Liver (tissue), 9 donors: ENCODE data around the gene UBE4A. TPM values are rescaled to one million over a fixed set of nuclear protein-coding genes. Genes with fewer than 3 reads are reported as not detected.

ENCODE experiments used
- DNase-seq: peaks from one replicate; pipeline ENCODE4 v3.0.0-alpha.2; 2017; ENCODE audit warnings: low spot score
- H3K27ac ChIP-seq, 2 donors: one replicate each; pipeline ENCODE4 v1.7.0; 2013; ENCODE audit warnings: inconsistent platforms in 2 of 2, low read length in 2 of 2, control low read depth in 1 of 2, low read depth in 1 of 2, mild to moderate bottlenecking in 1 of 2
- H3K27me3 ChIP-seq, 4 donors: one replicate each; pipeline versions ENCODE4 v1.6.1 to v1.7.0; 2013; ENCODE audit warnings: low read length in 3 of 4, inconsistent platforms in 1 of 4, mild to moderate bottlenecking in 1 of 4, moderate library complexity in 1 of 4; ENCODE audit not compliant: control insufficient read depth in 4 of 4, insufficient read depth in 4 of 4
- H3K36me3 ChIP-seq, 4 donors: one replicate each; pipeline versions ENCODE4 v1.6.1 to v1.7.0; 2013; ENCODE audit warnings: low read length in 3 of 4, mild to moderate bottlenecking in 3 of 4, low read depth in 1 of 4, moderate library complexity in 1 of 4; ENCODE audit not compliant: control insufficient read depth in 4 of 4, insufficient read depth in 3 of 4
- H3K4me1 ChIP-seq, 4 donors: one replicate each; pipeline versions ENCODE4 v1.6.1 to v1.7.0; 2013; ENCODE audit warnings: low read length in 3 of 4, mild to moderate bottlenecking in 3 of 4, moderate library complexity in 1 of 4; ENCODE audit not compliant: control insufficient read depth in 4 of 4, insufficient read depth in 4 of 4
- H3K4me3 ChIP-seq, 3 donors: one replicate each; pipeline versions ENCODE4 v1.6.1 to v1.7.0; 2013; ENCODE audit warnings: low read length in 3 of 3, control low read depth in 1 of 3, low read depth in 1 of 3, mild to moderate bottlenecking in 1 of 3
- H3K9ac ChIP-seq, 2 donors: one replicate each; pipeline ENCODE4 v1.7.0; 2013; ENCODE audit warnings: low read length in 2 of 2, mild to moderate bottlenecking in 2 of 2, moderate library complexity in 2 of 2, control low read depth in 1 of 2, low read depth in 1 of 2
- H3K9me3 ChIP-seq, 4 donors: one replicate each; pipeline versions ENCODE4 v1.6.1 to v1.7.0; 2013; ENCODE audit warnings: low read length in 3 of 4; ENCODE audit not compliant: control insufficient read depth in 4 of 4
- ATF3 ChIP-seq: IDR thresholded peaks from 2 replicates; pipeline ENCODE4 v1.6.1; 2016; ENCODE audit warnings: antibody characterized with exemption
- CTCF ChIP-seq: fragments of 150-350 bp; IDR thresholded peaks from 2 replicates; pipeline ENCODE4 v1.5.1; 2017; ENCODE audit warnings: improper control_type of control experiment, low read depth, low read length; ENCODE audit not compliant: missing input control
- EGR1 ChIP-seq, 2 donors: IDR thresholded peaks; 2 replicates each; pipeline ENCODE4 v1.6.1; 2016 to 2018; ENCODE audit warnings: antibody characterized with exemption in 2 of 2, low read depth in 2 of 2
- FOXA1 ChIP-seq: IDR thresholded peaks from 2 replicates; pipeline ENCODE4 v1.6.1; 2016; ENCODE audit warnings: antibody characterized with exemption
- FOXA2 ChIP-seq: IDR thresholded peaks from 2 replicates; pipeline ENCODE4 v1.6.1; 2016; ENCODE audit warnings: antibody characterized with exemption
- GABPA ChIP-seq, 2 donors: IDR thresholded peaks in 1 of 2; conservative IDR thresholded peaks in 1 of 2; 2 replicates each; pipeline ENCODE4 v1.6.1; 2016; ENCODE audit warnings: antibody characterized with exemption in 2 of 2, mild to moderate bottlenecking in 1 of 2, moderate library complexity in 1 of 2
- HNF4A ChIP-seq, 2 donors: conservative IDR thresholded peaks; 2 replicates each; pipeline ENCODE4 v1.6.1; 2016; ENCODE audit warnings: antibody characterized with exemption in 2 of 2, mild to moderate bottlenecking in 2 of 2
- HNF4G ChIP-seq: IDR thresholded peaks from 2 replicates; pipeline ENCODE4 v1.6.1; 2016; ENCODE audit warnings: antibody characterized with exemption
- JUND ChIP-seq, 2 donors: IDR thresholded peaks; 2 replicates each; pipeline ENCODE4 v1.6.1; 2016; ENCODE audit warnings: antibody characterized with exemption in 2 of 2
- NR2F2 ChIP-seq: IDR thresholded peaks from 2 replicates; pipeline ENCODE4 v1.6.1; 2016; ENCODE audit warnings: antibody characterized with exemption
- RAD21 ChIP-seq, 2 donors: IDR thresholded peaks; 2 replicates each; pipeline ENCODE4 v1.6.1; 2016; ENCODE audit warnings: antibody characterized with exemption in 2 of 2, mild to moderate bottlenecking in 2 of 2
- REST ChIP-seq: IDR thresholded peaks from 2 replicates; pipeline ENCODE4 v1.6.1; 2016; ENCODE audit warnings: antibody characterized with exemption, mild to moderate bottlenecking
- RXRA ChIP-seq, 2 donors: IDR thresholded peaks; 2 replicates each; pipeline ENCODE4 v1.6.1; 2017 to 2018; ENCODE audit warnings: antibody characterized with exemption in 2 of 2, mild to moderate bottlenecking in 1 of 2
- SP1 ChIP-seq: IDR thresholded peaks from 2 replicates; pipeline ENCODE4 v1.6.1; 2018; ENCODE audit warnings: antibody characterized with exemption, mild to moderate bottlenecking
- TAF1 ChIP-seq: conservative IDR thresholded peaks from 2 replicates; pipeline ENCODE4 v1.6.1; 2016; ENCODE audit warnings: antibody characterized with exemption, mild to moderate bottlenecking
- YY1 ChIP-seq: IDR thresholded peaks from 2 replicates; pipeline ENCODE4 v1.6.1; 2016; ENCODE audit warnings: antibody characterized with exemption, mild to moderate bottlenecking
- WGBS: extraction: QIAGEN DNeasy Blood & Tissue Kit; methylation state at CpG from one replicate; pipeline ENCODE4 v1.1.7; 2013; 5-methylcytosine and 5-hydroxymethylcytosine counted together
- polyA plus RNA-seq, 2 donors: library from polyadenylated mRNA; stranded (reverse) in 1 of 2; unstranded in 1 of 2; fragments of 200-250 nt in 1 of 2; fragments of >200 nt in 1 of 2; fragmentation: Nextera tagmentation in 1 of 2; extraction: Ambion mirVana in 1 of 2; gene quantifications; one replicate each; pipeline versions ENCODE4 v1.2.1 to v1.2.3, GENCODE V29; 2013 to 2015
- total RNA-seq, 2 donors: library from RNA; depleted of rRNA; stranded (reverse); fragments of >200 nt; gene quantifications; one replicate each; pipeline ENCODE4 v1.2.3, GENCODE V29; 2014
- TF ChIP-seq, protein P1 (sequence below): IDR thresholded peaks from 2 replicates; pipeline ENCODE4 v1.6.1; 2016; ENCODE audit warnings: antibody characterized with exemption
- TF ChIP-seq, protein P2 (sequence below): IDR thresholded peaks from 2 replicates; pipeline ENCODE4 v1.6.1; 2016; ENCODE audit warnings: antibody characterized with exemption
- donor health status: healthy.
- donor health status: healthy.
- donor health status: healthy.
- donor health status: healthy.
- donor health status: healthy.

Gene UBE4A
- total and polyA plus RNA-seq, 4 donors, result 11.7 to 41.3 (median 19.1) TPM

DNA sequence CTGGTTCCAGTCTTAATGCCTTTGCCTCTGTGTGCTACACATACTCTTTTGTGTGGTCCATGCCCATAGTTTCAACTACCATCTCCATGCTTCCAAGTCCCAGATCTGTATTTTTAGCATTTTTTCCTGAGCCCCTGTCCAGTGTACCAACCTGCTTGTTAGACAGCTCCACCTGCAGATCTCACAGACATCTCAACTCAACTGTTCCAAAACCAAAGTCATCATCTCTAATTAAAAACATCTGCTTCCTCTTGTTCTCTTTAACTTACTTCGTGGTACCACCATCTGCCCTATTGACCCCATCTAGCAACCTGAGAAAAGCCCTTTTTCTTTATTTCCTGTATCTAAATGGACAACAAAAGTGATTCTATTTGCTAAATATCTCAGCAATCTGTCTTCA, 68.3 kb downstream of the UBE4A start:
- DNase-seq, result no peak
- H3K9ac ChIP-seq, result no peak overlapping the region
- H3K27me3 ChIP-seq, result no peaks in the 10 kb centered on the region
- WGBS, result 21% methylated on average over 1 of the region's 1 CpG
- TF ChIP-seq GABPA (IDR thresholded peaks at IDR 0.05 in 1 of 2, conservative IDR thresholded peaks at IDR 0.05 in 1 of 2) (no peak), HNF4A (conservative IDR thresholded peaks at IDR 0.05) (no peak), RXRA (IDR thresholded peaks at IDR 0.05) (no peak), FOXA1 (no peak), NR2F2 (no peak), RAD21 (IDR thresholded peaks at IDR 0.05) (no peak), YY1 (no peak), TAF1 (no peak), FOXA2 (no peak), CTCF (no peak), ATF3 (no peak), REST (no peak), JUND (IDR thresholded peaks at IDR 0.05) (no peak), HNF4G (no peak), SP1 (no peak), EGR1 (IDR thresholded peaks at IDR 0.05; ENCODE audit: low read depth in 2 of 2) (no peak)
- TF ChIP-seq, protein P1, sequence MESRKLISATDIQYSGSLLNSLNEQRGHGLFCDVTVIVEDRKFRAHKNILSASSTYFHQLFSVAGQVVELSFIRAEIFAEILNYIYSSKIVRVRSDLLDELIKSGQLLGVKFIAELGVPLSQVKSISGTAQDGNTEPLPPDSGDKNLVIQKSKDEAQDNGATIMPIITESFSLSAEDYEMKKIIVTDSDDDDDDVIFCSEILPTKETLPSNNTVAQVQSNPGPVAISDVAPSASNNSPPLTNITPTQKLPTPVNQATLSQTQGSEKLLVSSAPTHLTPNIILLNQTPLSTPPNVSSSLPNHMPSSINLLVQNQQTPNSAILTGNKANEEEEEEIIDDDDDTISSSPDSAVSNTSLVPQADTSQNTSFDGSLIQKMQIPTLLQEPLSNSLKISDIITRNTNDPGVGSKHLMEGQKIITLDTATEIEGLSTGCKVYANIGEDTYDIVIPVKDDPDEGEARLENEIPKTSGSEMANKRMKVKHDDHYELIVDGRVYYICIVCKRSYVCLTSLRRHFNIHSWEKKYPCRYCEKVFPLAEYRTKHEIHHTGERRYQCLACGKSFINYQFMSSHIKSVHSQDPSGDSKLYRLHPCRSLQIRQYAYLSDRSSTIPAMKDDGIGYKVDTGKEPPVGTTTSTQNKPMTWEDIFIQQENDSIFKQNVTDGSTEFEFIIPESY, result no peak
- TF ChIP-seq, protein P2, sequence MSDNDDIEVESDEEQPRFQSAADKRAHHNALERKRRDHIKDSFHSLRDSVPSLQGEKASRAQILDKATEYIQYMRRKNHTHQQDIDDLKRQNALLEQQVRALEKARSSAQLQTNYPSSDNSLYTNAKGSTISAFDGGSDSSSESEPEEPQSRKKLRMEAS, result no peak
- no peaks in the 10 kb centered on the region for H3K4me1 ChIP-seq
- H3K36me3 ChIP-seq, result no peaks in the 10 kb centered on the region
- H3K27ac ChIP-seq, result no peak overlapping the region
- H3K9me3 ChIP-seq, result no peaks in the 10 kb centered on the region
- H3K4me3 ChIP-seq, result no peak overlapping the region
